ENCODE measurements around the gene CIITA.

DNA sequence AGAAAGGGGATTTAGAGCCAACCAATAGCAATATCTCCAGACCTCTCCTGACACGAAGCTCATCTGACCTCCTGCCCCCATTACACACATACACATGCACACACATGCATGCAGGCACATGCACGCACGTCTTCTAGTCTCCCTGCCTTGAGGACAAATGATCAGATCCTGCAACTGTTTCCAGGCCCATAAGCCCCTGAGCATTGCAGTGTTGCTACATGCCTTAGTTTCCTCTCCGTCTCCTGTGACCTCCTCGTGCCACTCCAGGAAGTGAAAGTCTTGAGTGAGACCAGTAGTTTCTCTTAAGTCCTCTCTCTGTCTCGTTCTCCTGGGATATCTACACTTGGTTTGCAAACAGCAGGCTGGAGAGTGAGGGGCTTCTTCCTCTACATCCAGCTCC, 8.2 kb downstream of the CIITA start:
- TF ChIP-seq, protein P1, sequence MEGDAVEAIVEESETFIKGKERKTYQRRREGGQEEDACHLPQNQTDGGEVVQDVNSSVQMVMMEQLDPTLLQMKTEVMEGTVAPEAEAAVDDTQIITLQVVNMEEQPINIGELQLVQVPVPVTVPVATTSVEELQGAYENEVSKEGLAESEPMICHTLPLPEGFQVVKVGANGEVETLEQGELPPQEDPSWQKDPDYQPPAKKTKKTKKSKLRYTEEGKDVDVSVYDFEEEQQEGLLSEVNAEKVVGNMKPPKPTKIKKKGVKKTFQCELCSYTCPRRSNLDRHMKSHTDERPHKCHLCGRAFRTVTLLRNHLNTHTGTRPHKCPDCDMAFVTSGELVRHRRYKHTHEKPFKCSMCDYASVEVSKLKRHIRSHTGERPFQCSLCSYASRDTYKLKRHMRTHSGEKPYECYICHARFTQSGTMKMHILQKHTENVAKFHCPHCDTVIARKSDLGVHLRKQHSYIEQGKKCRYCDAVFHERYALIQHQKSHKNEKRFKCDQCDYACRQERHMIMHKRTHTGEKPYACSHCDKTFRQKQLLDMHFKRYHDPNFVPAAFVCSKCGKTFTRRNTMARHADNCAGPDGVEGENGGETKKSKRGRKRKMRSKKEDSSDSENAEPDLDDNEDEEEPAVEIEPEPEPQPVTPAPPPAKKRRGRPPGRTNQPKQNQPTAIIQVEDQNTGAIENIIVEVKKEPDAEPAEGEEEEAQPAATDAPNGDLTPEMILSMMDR (IDR thresholded peaks at IDR 0.05): no peak
- TF ChIP-seq POLR2A (IDR thresholded peaks at IDR 0.05): no peak
